ENCODE results near the gene SLC39A11.
"Not testable (repeated sequence)": the region's sequence is repeated elsewhere in the genome, so short reads cannot be mapped to it uniquely, and the experiment has no call there.

The SLC39A11 gene

GRCh38 chr17:72858826-72859495 is 233.5 kb downstream of the SLC39A11 start:
- no peak for DNase-seq

GRCh38 chr17:72853440-72854415 is 238.8 kb downstream of the SLC39A11 start:
- DNase-seq, result no peak

GRCh38 chr17:72852277-72852938 is 240.1 kb downstream of the SLC39A11 start:
- no peak for DNase-seq

- DNase-seq, result no peak
These were observed 241.9 kb downstream of the SLC39A11 start for GRCh38 chr17:72850410-72851118.

- no peak for DNase-seq
These were observed 246.1 kb downstream of the SLC39A11 start for GRCh38 chr17:72846399-72846798.

GRCh38 chr17:72843591-72843990 is 248.9 kb downstream of the SLC39A11 start:
- no peak for DNase-seq

- no peak for DNase-seq
These were observed 252.5 kb downstream of the SLC39A11 start for GRCh38 chr17:72840019-72840418.

GRCh38 chr17:72839131-72839725 is 253.3 kb downstream of the SLC39A11 start:
- DNase-seq, result no peak

- no peak for DNase-seq
These were observed 253.9 kb downstream of the SLC39A11 start for GRCh38 chr17:72838581-72838980.

GRCh38 chr17:72838068-72838467 is 254.4 kb downstream of the SLC39A11 start:
- DNase-seq, result no peak

- no peak for DNase-seq
These were observed 255.2 kb downstream of the SLC39A11 start for GRCh38 chr17:72837335-72837734.

GRCh38 chr17:72833128-72833765 is 259.2 kb downstream of the SLC39A11 start:
- DNase-seq, result no peak

GRCh38 chr17:72832306-72832705 is 260.2 kb downstream of the SLC39A11 start:
- DNase-seq, result no peak

- no peak for DNase-seq
These were observed 262.6 kb downstream of the SLC39A11 start for GRCh38 chr17:72829883-72830282.

- no peak for DNase-seq
These were observed 265.9 kb downstream of the SLC39A11 start for GRCh38 chr17:72826602-72827001.

- DNase-seq, result not testable (repeated sequence)
These were observed 266.4 kb downstream of the SLC39A11 start for GRCh38 chr17:72826059-72826458.

- no peak for DNase-seq
These were observed 267.3 kb downstream of the SLC39A11 start for GRCh38 chr17:72825218-72825617.

GRCh38 chr17:72824267-72824666 is 268.2 kb downstream of the SLC39A11 start:
- DNase-seq, result not testable (repeated sequence)

- DNase-seq, result peak; percentile 51
These were observed 270.0 kb downstream of the SLC39A11 start for GRCh38 chr17:72822358-72823023.

GRCh38 chr17:72816406-72816805 is 276.1 kb downstream of the SLC39A11 start:
- no peak for DNase-seq

GRCh38 chr17:72813481-72813880 is 279.0 kb downstream of the SLC39A11 start:
- DNase-seq, result no peak

All from NK-92 treated with Interleukin-12 subunit alpha and Interleukin-12 subunit beta, amount 100 ng/mL, for 24 hours (cell line).